Fibroblast of lung (primary cell): ENCODE results near the gene PTPRF. TPM values are rescaled to one million over a fixed set of nuclear protein-coding genes. Genes with fewer than 3 reads are reported as not detected.

Experiments
- DNase-seq, 2 donors: peaks; one replicate each; pipeline versions ENCODE4 v3.0.0 to v3.0.0-alpha.2; 2010; ENCODE audit warnings: low read depth in 2 of 2
- H2AFZ ChIP-seq: 2 replicates; pipeline ENCODE4 v1.5.1; 2012; ENCODE audit warnings: low read length, control low read depth, inconsistent platforms
- H3K27ac ChIP-seq: 2 replicates; pipeline ENCODE4 v1.5.1; 2011; ENCODE audit warnings: low read length, control low read depth; ENCODE audit not compliant: insufficient read depth
- H3K27me3 ChIP-seq: 2 replicates; pipeline ENCODE4 v1.5.1; 2011; ENCODE audit warnings: mild to moderate bottlenecking, low read length; ENCODE audit not compliant: control insufficient read depth, insufficient read depth
- H3K36me3 ChIP-seq: 2 replicates; pipeline ENCODE4 v1.5.1; 2011; ENCODE audit warnings: low read length; ENCODE audit not compliant: control insufficient read depth, insufficient read depth
- H3K4me1 ChIP-seq: 2 replicates; pipeline ENCODE4 v1.5.1; 2011; ENCODE audit warnings: low read length; ENCODE audit not compliant: control insufficient read depth, insufficient read depth; ENCODE audit errors: extremely low read depth
- H3K4me2 ChIP-seq: 2 replicates; pipeline ENCODE4 v1.5.1; 2011; ENCODE audit warnings: low read length, control low read depth; ENCODE audit not compliant: insufficient read depth; ENCODE audit errors: extremely low read depth
- H3K4me3 ChIP-seq, 4 experiments: fragments of 200-600 bp in 1 of 4; sonication (generic) in 1 of 4; replicated peaks in 1 of 4; 2 replicates each; pipeline ENCODE4 v1.5.1; 2011 to 2016; ENCODE audit warnings: low read length in 4 of 4, low read depth in 3 of 4, mild to moderate bottlenecking in 3 of 4, control low read depth in 2 of 4, inconsistent platforms in 1 of 4, mixed read lengths in 1 of 4; ENCODE audit not compliant: insufficient read depth in 1 of 4; ENCODE audit errors: control extremely low read depth in 1 of 4
- H3K79me2 ChIP-seq: 2 replicates; pipeline ENCODE4 v1.5.1; 2012; ENCODE audit warnings: mild to moderate bottlenecking, low read length, inconsistent platforms; ENCODE audit not compliant: control insufficient read depth, insufficient read depth
- H3K9ac ChIP-seq: 2 replicates; pipeline ENCODE4 v1.5.1; 2011; ENCODE audit warnings: mild to moderate bottlenecking, low read length, control low read depth; ENCODE audit not compliant: insufficient read depth
- H3K9me3 ChIP-seq: 2 replicates; pipeline ENCODE4 v1.5.1; 2012; ENCODE audit warnings: low read depth, low read length; ENCODE audit not compliant: control insufficient read depth, insufficient read depth
- H4K20me1 ChIP-seq: 2 replicates; pipeline ENCODE4 v1.5.1; 2011; ENCODE audit warnings: low read length; ENCODE audit not compliant: control insufficient read depth, insufficient read depth; ENCODE audit errors: extremely low read depth
- CTCF ChIP-seq, 2 donors: IDR thresholded peaks in 1 of 2; conservative IDR thresholded peaks in 1 of 2; 1 replicate in 1 of 2; 2 replicates in 1 of 2; pipeline ENCODE4 v1.5.1; 2011 to 2012; ENCODE audit warnings: low read length in 2 of 2, control low read depth in 1 of 2, inconsistent platforms in 1 of 2, low read depth in 1 of 2, mild to moderate bottlenecking in 1 of 2
- EZH2 ChIP-seq: IDR thresholded peaks from 2 replicates; pipeline ENCODE4 v1.5.1; 2012; ENCODE audit warnings: low read length, control low read depth, mild to moderate bottlenecking; ENCODE audit errors: missing control alignments
- polyA plus RNA-seq, 2 donors: library from polyadenylated mRNA; depleted of rRNA in 1 of 2; stranded (reverse) in 1 of 2; unstranded in 1 of 2; fragments of >200 nt; gene quantifications; 2 replicates each; pipeline ENCODE4 v1.2.1, GENCODE V29; 2011 to 2012; ENCODE audit warnings: missing spikeins in 1 of 2
- total RNA-seq: library from RNA; depleted of rRNA; stranded (reverse); fragments of >200 nt; gene quantifications from 2 replicates; pipeline ENCODE4 v1.2.1, GENCODE V29; 2014

The PTPRF gene
- total and polyA plus RNA-seq, 2 donors (not counting 1 experiment from before 2014, with no cell fraction given), result 45.2 to 52.0 TPM

- no peak for DNase-seq
- H3K79me2 ChIP-seq, result peaks cover 4% of the 10 kb centered on the region
- no peak overlapping the region for H3K27ac ChIP-seq
Observed at GRCh38 chr1:43531906-43532584, 1.4 kb downstream of the PTPRF start.

GRCh38 chr1:43532716-43533115, 2.0 kb downstream of the PTPRF start:
- Histone ChIP-seq H3K4me3 (no peak overlapping the region), H3K27ac (no peak overlapping the region), H3K36me3 (no peaks in the 10 kb centered on the region), H4K20me1 (no peaks in the 10 kb centered on the region), H3K4me2 (peak overlapping the region; percentile 83), H3K79me2 (peaks cover 4% of the 10 kb centered on the region), H3K9me3 (no peaks in the 10 kb centered on the region), H2AFZ (no peak overlapping the region), H3K27me3 (no peaks in the 10 kb centered on the region), H3K9ac (no peak overlapping the region), H3K4me1 (peaks cover 6% of the 10 kb centered on the region)
- TF ChIP-seq CTCF (conservative IDR thresholded peaks at IDR 0.05 in 1 of 2, IDR thresholded peaks at IDR 0.05 in 1 of 2; ENCODE audit: low read depth in 1 of 2, low read length in 2 of 2) (no peak), EZH2 (no peak)
- no peak for DNase-seq

More at GRCh38 chr1:43531906-43532584, 1.4 kb downstream of the PTPRF start:
- H2AFZ ChIP-seq, result peak overlapping the region; percentile 50
- no peaks in the 10 kb centered on the region for H3K27me3 ChIP-seq
- H3K9ac ChIP-seq, result peak overlapping the region; percentile 62
- peak overlapping the region; percentile 61 to 81 (median 67) for H3K4me3 ChIP-seq
- no peaks in the 10 kb centered on the region for H3K9me3 ChIP-seq
- no peaks in the 10 kb centered on the region for H3K36me3 ChIP-seq
- H3K4me2 ChIP-seq, result peak overlapping the region; percentile 83
- TF ChIP-seq CTCF (conservative IDR thresholded peaks at IDR 0.05 in 1 of 2, IDR thresholded peaks at IDR 0.05 in 1 of 2; ENCODE audit: low read depth in 1 of 2, low read length in 2 of 2), result no peak
- H4K20me1 ChIP-seq, result no peaks in the 10 kb centered on the region
- H3K4me1 ChIP-seq, result peaks cover 6% of the 10 kb centered on the region

GRCh38 chr1:43533584-43533983, 2.9 kb downstream of the PTPRF start:
- Histone ChIP-seq H3K9ac (no peak overlapping the region), H3K36me3 (peaks cover 3% of the 10 kb centered on the region), H3K4me3 (no peak overlapping the region), H3K9me3 (no peaks in the 10 kb centered on the region), H3K27me3 (no peaks in the 10 kb centered on the region), H4K20me1 (no peaks in the 10 kb centered on the region), H3K79me2 (peaks cover 4% of the 10 kb centered on the region), H3K4me1 (peaks cover 6% of the 10 kb centered on the region), H2AFZ (no peak overlapping the region), H3K4me2 (no peak overlapping the region), H3K27ac (no peak overlapping the region)
- no peak for TF ChIP-seq CTCF (conservative IDR thresholded peaks at IDR 0.05 in 1 of 2, IDR thresholded peaks at IDR 0.05 in 1 of 2; ENCODE audit: low read depth in 1 of 2, low read length in 2 of 2)
- TF ChIP-seq EZH2, result no peak
- DNase-seq, result no peak
